Measurements from ENCODE around the gene RBCK1.
A peak's percentile ranks its signal among the peaks of the same experiment; 100 is the strongest.
"Not testable (repeated sequence)": the region's sequence is repeated elsewhere in the genome, so short reads cannot be mapped to it uniquely, and the experiment has no call there.

RBCK1 gene

GRCh38 chr20:380763-381580, 27.1 kb upstream of the RBCK1 start:
- Histone ChIP-seq H3K4me1 (ENCODE audit: control insufficient read depth, insufficient read depth, low read length) (no peaks in the 10 kb centered on the region), H3K9me3 (ENCODE audit: control insufficient read depth, low read length) (no peaks in the 10 kb centered on the region), H3K9ac (ENCODE audit: low read length) (peak overlapping the region; percentile 86), H3K4me3 (ENCODE audit: low read length) (peak overlapping the region; percentile 84), H3K36me3 (ENCODE audit: control insufficient read depth, insufficient read depth, low read length, severe bottlenecking) (no peaks in the 10 kb centered on the region), H3K27me3 (replicated peaks; ENCODE audit: control insufficient read depth, insufficient read depth, low read length) (no peaks in the 10 kb centered on the region)
- peak; percentile 89 for DNase-seq (ENCODE audit: low read depth)

- H3K9ac ChIP-seq (ENCODE audit: low read length) = peak overlapping the region; percentile 86
- H3K4me3 ChIP-seq (ENCODE audit: low read length) = peak overlapping the region; percentile 84
- no peaks in the 10 kb centered on the region for H3K36me3 ChIP-seq (ENCODE audit: control insufficient read depth, insufficient read depth, low read length, severe bottlenecking)
- no peaks in the 10 kb centered on the region for H3K4me1 ChIP-seq (ENCODE audit: control insufficient read depth, insufficient read depth, low read length)
- no peaks in the 10 kb centered on the region for H3K9me3 ChIP-seq (ENCODE audit: control insufficient read depth, low read length)
- peak; percentile 89 for DNase-seq (ENCODE audit: low read depth)
- no peaks in the 10 kb centered on the region for H3K27me3 ChIP-seq (replicated peaks; ENCODE audit: control insufficient read depth, insufficient read depth, low read length)
These were observed 26.4 kb upstream of the RBCK1 start for GRCh38 chr20:381581-382290.

GRCh38 chr20:382291-383115, 25.6 kb upstream of the RBCK1 start:
- H3K9ac ChIP-seq (ENCODE audit: low read length) = peak overlapping the region; percentile 13
- H3K27me3 ChIP-seq (replicated peaks; ENCODE audit: control insufficient read depth, insufficient read depth, low read length) = no peaks in the 10 kb centered on the region
- H3K36me3 ChIP-seq (ENCODE audit: control insufficient read depth, insufficient read depth, low read length, severe bottlenecking) = peaks cover 5% of the 10 kb centered on the region
- H3K9me3 ChIP-seq (ENCODE audit: control insufficient read depth, low read length) = no peaks in the 10 kb centered on the region
- DNase-seq (ENCODE audit: low read depth) = no peak
- peak overlapping the region; percentile 84 for H3K4me3 ChIP-seq (ENCODE audit: low read length)
- H3K4me1 ChIP-seq (ENCODE audit: control insufficient read depth, insufficient read depth, low read length) = no peaks in the 10 kb centered on the region

- Histone ChIP-seq H3K4me1 (ENCODE audit: control insufficient read depth, insufficient read depth, low read length) (no peaks in the 10 kb centered on the region), H3K36me3 (ENCODE audit: control insufficient read depth, insufficient read depth, low read length, severe bottlenecking) (peaks cover 19% of the 10 kb centered on the region), H3K27me3 (replicated peaks; ENCODE audit: control insufficient read depth, insufficient read depth, low read length) (no peaks in the 10 kb centered on the region), H3K4me3 (ENCODE audit: low read length) (no peak overlapping the region), H3K9ac (ENCODE audit: low read length) (no peak overlapping the region), H3K9me3 (ENCODE audit: control insufficient read depth, low read length) (no peaks in the 10 kb centered on the region)
- DNase-seq (ENCODE audit: low read depth) = no peak
These were observed 24.2 kb upstream of the RBCK1 start for GRCh38 chr20:383889-384288.

- no peak overlapping the region for H3K4me3 ChIP-seq (ENCODE audit: low read length)
- H3K9me3 ChIP-seq (ENCODE audit: control insufficient read depth, low read length) = no peaks in the 10 kb centered on the region
- no peak overlapping the region for H3K9ac ChIP-seq (ENCODE audit: low read length)
- no peak for DNase-seq (ENCODE audit: low read depth)
- H3K36me3 ChIP-seq (ENCODE audit: control insufficient read depth, insufficient read depth, low read length, severe bottlenecking) = peaks cover 27% of the 10 kb centered on the region
- H3K4me1 ChIP-seq (ENCODE audit: control insufficient read depth, insufficient read depth, low read length) = no peaks in the 10 kb centered on the region
- H3K27me3 ChIP-seq (replicated peaks; ENCODE audit: control insufficient read depth, insufficient read depth, low read length) = no peaks in the 10 kb centered on the region
These were observed 23.4 kb upstream of the RBCK1 start for GRCh38 chr20:384723-385122.

GRCh38 chr20:385448-385847, 22.7 kb upstream of the RBCK1 start:
- no peak for DNase-seq (ENCODE audit: low read depth)
- Histone ChIP-seq H3K9ac (ENCODE audit: low read length) (no peak overlapping the region), H3K4me3 (ENCODE audit: low read length) (no peak overlapping the region), H3K27me3 (replicated peaks; ENCODE audit: control insufficient read depth, insufficient read depth, low read length) (no peaks in the 10 kb centered on the region), H3K4me1 (ENCODE audit: control insufficient read depth, insufficient read depth, low read length) (no peaks in the 10 kb centered on the region), H3K9me3 (ENCODE audit: control insufficient read depth, low read length) (no peaks in the 10 kb centered on the region), H3K36me3 (ENCODE audit: control insufficient read depth, insufficient read depth, low read length, severe bottlenecking) (peaks cover 33% of the 10 kb centered on the region)

- not testable (repeated sequence) for DNase-seq (ENCODE audit: low read depth); H3K9me3 ChIP-seq (ENCODE audit: control insufficient read depth, low read length); H3K9ac ChIP-seq (ENCODE audit: low read length); H3K4me3 ChIP-seq (ENCODE audit: low read length); H3K27me3 ChIP-seq (replicated peaks; ENCODE audit: control insufficient read depth, insufficient read depth, low read length); H3K4me1 ChIP-seq (ENCODE audit: control insufficient read depth, insufficient read depth, low read length)
- peaks cover 43% of the 10 kb centered on the region for H3K36me3 ChIP-seq (ENCODE audit: control insufficient read depth, insufficient read depth, low read length, severe bottlenecking)
These were observed 21.5 kb upstream of the RBCK1 start for GRCh38 chr20:386634-387033.

- H3K27me3 ChIP-seq (replicated peaks; ENCODE audit: control insufficient read depth, insufficient read depth, low read length) = no peaks in the 10 kb centered on the region
- no peak overlapping the region for H3K9ac ChIP-seq (ENCODE audit: low read length)
- H3K4me1 ChIP-seq (ENCODE audit: control insufficient read depth, insufficient read depth, low read length) = no peaks in the 10 kb centered on the region
- DNase-seq (ENCODE audit: low read depth) = no peak
- H3K36me3 ChIP-seq (ENCODE audit: control insufficient read depth, insufficient read depth, low read length, severe bottlenecking) = peaks cover 51% of the 10 kb centered on the region
- H3K4me3 ChIP-seq (ENCODE audit: low read length) = no peak overlapping the region
- H3K9me3 ChIP-seq (ENCODE audit: control insufficient read depth, low read length) = no peaks in the 10 kb centered on the region
These were observed 20.6 kb upstream of the RBCK1 start for GRCh38 chr20:387520-387919.

- H3K4me1 ChIP-seq (ENCODE audit: control insufficient read depth, insufficient read depth, low read length) = no peaks in the 10 kb centered on the region
- no peak overlapping the region for H3K4me3 ChIP-seq (ENCODE audit: low read length)
- no peaks in the 10 kb centered on the region for H3K27me3 ChIP-seq (replicated peaks; ENCODE audit: control insufficient read depth, insufficient read depth, low read length)
- no peak overlapping the region for H3K9ac ChIP-seq (ENCODE audit: low read length)
- DNase-seq (ENCODE audit: low read depth) = no peak
- H3K36me3 ChIP-seq (ENCODE audit: control insufficient read depth, insufficient read depth, low read length, severe bottlenecking) = peaks cover 59% of the 10 kb centered on the region
- no peaks in the 10 kb centered on the region for H3K9me3 ChIP-seq (ENCODE audit: control insufficient read depth, low read length)
These were observed 19.8 kb upstream of the RBCK1 start for GRCh38 chr20:388034-388994.

- no peaks in the 10 kb centered on the region for H3K9me3 ChIP-seq (ENCODE audit: control insufficient read depth, low read length)
- H3K27me3 ChIP-seq (replicated peaks; ENCODE audit: control insufficient read depth, insufficient read depth, low read length) = no peaks in the 10 kb centered on the region
- no peak overlapping the region for H3K4me3 ChIP-seq (ENCODE audit: low read length)
- H3K4me1 ChIP-seq (ENCODE audit: control insufficient read depth, insufficient read depth, low read length) = no peaks in the 10 kb centered on the region
- no peak for DNase-seq (ENCODE audit: low read depth)
- H3K9ac ChIP-seq (ENCODE audit: low read length) = no peak overlapping the region
- peaks cover 65% of the 10 kb centered on the region for H3K36me3 ChIP-seq (ENCODE audit: control insufficient read depth, insufficient read depth, low read length, severe bottlenecking)
These were observed 18.9 kb upstream of the RBCK1 start for GRCh38 chr20:389220-389619.

Measured in adipocyte (in vitro differentiated cells).